Cardiac fibroblast (primary cell): Measurements from ENCODE around the gene LYRM4.

Source experiments
- DNase-seq, 2 donors: peaks; one replicate each; pipeline versions ENCODE4 v3.0.0 to v3.0.0-alpha.2; 2010; ENCODE audit warnings: low read depth in 2 of 2
- H3K4me3 ChIP-seq, 2 donors: replicated peaks in 1 of 2; 1 replicate in 1 of 2; 2 replicates in 1 of 2; pipeline ENCODE4 v1.5.1; 2011; ENCODE audit warnings: low read depth in 2 of 2, low read length in 2 of 2, mild to moderate bottlenecking in 2 of 2, moderate library complexity in 1 of 2
- TF ChIP-seq, protein P1 (sequence below): IDR thresholded peaks from one replicate; pipeline ENCODE4 v1.5.1; 2011; ENCODE audit warnings: low read depth, mild to moderate bottlenecking, low read length, inconsistent platforms

Gene LYRM4

DNA sequence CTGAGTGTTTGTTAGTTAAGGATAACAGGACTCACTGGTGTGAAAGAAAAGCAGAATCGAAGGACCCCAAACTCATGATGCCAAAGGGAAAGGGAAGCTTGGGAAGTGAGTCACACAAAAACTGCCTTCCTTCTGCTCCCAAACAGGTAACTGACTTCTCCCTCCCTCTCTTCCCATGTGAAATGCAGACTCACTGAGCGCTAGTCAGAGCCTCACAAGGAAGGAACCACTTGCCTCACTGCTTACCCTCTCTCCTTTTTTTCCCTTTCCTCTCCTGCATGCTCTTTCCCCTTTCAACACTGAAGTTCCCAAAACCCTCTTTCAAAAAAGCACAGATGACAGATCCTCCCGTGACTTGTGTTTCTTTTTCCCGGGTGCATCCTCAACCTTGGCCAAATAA is 56.4 kb downstream of the LYRM4 start:
- TF ChIP-seq, protein P1, sequence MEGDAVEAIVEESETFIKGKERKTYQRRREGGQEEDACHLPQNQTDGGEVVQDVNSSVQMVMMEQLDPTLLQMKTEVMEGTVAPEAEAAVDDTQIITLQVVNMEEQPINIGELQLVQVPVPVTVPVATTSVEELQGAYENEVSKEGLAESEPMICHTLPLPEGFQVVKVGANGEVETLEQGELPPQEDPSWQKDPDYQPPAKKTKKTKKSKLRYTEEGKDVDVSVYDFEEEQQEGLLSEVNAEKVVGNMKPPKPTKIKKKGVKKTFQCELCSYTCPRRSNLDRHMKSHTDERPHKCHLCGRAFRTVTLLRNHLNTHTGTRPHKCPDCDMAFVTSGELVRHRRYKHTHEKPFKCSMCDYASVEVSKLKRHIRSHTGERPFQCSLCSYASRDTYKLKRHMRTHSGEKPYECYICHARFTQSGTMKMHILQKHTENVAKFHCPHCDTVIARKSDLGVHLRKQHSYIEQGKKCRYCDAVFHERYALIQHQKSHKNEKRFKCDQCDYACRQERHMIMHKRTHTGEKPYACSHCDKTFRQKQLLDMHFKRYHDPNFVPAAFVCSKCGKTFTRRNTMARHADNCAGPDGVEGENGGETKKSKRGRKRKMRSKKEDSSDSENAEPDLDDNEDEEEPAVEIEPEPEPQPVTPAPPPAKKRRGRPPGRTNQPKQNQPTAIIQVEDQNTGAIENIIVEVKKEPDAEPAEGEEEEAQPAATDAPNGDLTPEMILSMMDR = no peak
- no peak overlapping the region for H3K4me3 ChIP-seq
- no peak for DNase-seq

DNA sequence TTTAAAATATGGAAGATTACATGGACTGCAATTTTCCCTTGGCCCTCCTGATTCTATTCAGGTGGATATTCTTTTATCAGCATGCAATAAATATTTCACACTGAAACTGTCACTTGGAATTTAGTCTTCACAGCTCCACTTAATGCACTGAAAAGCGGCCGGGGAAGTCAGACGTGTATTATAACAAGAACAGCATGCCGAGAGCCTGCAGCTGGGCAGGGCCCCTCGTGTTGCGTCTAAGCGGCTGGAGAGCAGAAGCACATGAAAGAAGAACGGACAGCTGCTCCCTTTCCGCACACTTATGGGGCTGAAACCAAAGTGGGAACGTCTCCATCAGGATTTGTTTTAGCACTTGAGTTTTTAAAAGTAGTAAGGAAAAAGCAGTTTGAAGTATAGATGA is 57.2 kb downstream of the LYRM4 start:
- no peak for DNase-seq
- H3K4me3 ChIP-seq = no peak overlapping the region
- TF ChIP-seq, protein P1 = no peak

DNA sequence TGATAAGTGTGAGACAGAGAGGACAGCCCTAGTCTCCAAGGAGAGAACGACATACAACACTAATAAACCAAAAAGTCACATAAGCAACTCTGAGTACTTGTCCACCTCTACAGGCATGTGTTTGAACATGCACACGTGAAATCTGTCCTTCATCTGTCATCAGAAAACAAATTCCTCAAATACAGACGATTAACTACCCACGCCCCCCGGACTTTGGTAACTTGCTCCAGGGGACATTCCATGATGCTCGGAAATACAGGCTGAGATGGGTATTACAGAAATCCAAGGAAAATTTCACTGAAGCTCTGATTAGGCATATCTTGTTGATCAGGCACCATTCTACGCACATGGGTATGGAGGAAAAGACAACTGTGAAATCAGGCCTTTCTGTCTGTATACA is 57.8 kb downstream of the LYRM4 start:
- TF ChIP-seq, protein P1 = no peak
- no peak overlapping the region for H3K4me3 ChIP-seq
- no peak for DNase-seq

DNA sequence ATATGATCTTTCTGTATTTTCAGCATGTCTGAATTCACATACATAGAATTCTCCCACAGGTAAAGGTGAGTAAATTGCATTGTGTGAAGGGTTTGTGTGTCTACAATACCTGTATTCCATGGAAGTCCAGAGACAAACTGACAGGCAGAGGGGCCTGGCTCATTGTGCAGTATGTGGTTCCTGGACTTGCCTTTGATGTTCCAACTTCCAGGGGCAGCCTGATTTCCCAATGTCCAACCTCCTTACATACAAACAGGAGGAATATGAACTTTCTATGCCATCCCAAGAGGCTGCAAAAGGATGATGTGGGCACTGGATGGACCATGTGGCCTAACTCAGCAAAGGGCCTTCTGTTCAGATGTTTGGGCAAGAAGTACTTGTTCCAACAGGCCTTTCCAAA is 58.5 kb downstream of the LYRM4 start:
- TF ChIP-seq, protein P1 = no peak
- no peak for DNase-seq
- no peak overlapping the region for H3K4me3 ChIP-seq

DNA sequence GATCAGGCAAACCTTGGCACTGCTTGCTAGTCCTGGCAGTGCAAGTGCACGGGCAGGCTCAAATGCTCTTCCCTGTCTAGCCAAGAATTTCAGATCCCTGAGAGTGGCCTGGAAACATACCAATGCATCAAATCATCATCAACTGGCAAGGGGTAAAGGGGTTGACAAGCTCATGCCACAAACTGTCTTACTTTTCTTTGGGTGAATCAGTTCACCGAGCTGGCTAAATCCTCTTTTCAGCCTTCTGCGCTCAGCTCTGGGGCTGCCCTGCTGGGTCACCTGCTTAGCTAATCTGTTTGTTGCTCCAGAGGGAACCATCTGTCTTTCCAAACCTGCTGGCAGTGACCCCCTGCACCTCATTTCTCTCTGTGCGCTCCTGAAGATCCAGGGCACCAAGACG is 59.5 kb downstream of the LYRM4 start:
- TF ChIP-seq, protein P1 = no peak
- H3K4me3 ChIP-seq = no peak overlapping the region
- DNase-seq = no peak

DNA sequence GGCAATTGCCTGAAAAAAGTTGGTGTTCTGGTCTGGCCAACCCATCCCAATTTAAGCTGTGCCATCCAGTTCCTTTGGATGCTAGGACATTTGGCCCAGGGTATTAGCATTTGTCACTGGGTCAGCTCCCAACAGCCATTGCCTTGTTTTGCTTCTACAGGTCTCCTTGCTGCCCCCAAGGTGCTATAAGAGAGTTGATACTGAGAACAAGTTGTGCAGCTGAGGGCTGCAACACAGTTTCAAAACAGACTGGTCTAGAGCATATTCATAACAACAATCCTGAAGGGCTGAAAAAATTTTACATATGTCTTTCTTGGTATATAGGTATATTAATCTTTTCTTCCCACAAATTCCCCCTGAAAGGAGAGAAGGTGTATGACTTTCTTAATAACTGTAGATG is 61.0 kb downstream of the LYRM4 start:
- no peak overlapping the region for H3K4me3 ChIP-seq
- no peak for DNase-seq
- TF ChIP-seq, protein P1 = no peak

DNA sequence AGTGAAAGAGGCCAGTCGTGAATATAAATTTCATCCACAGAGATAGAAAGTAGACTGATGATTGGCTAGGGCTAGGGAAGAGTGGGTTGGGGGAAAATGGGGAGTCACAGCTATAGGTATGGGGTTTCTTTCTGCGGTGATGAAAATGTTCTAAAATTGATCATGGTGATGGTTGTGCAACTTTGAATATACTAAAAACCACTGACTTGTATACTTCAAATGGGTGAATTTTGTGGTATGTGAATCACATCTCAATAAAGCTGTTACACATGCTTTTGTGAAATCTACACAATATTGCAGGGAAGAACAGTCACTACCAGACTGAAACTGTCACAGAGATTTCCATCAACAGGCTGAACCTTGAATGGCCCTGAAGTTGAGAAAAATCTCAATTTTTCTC is 61.5 kb downstream of the LYRM4 start:
- H3K4me3 ChIP-seq = no peak overlapping the region
- TF ChIP-seq, protein P1 = no peak
- DNase-seq = no peak
